Hepatocyte (in vitro differentiated cells): ENCODE measurements around the gene VRK1.

ENCODE experiments used
- EZH2 ChIP-seq: fragments of 200-600 bp; sonication (generic); IDR thresholded peaks from 2 replicates; pipeline ENCODE4 v1.6.1; 2016; ENCODE audit warnings: antibody characterized with exemption, mild to moderate bottlenecking, borderline replicate concordance
- EZH2phosphoT487 ChIP-seq: fragments of 200-600 bp; sonication (generic); IDR thresholded peaks from one replicate; pipeline ENCODE4 v1.6.1; 2018; ENCODE audit warnings: antibody characterized with exemption, mild to moderate bottlenecking, low read depth, moderate library complexity; ENCODE audit not compliant: unreplicated experiment, severe bottlenecking
- TF ChIP-seq, protein P1 (sequence below): fragments of 200-600 bp; sonication (generic); IDR thresholded peaks from 2 replicates; pipeline ENCODE4 v1.5.1; 2016; ENCODE audit warnings: antibody characterized with exemption, mild to moderate bottlenecking; ENCODE audit not compliant: poor library complexity

DNA sequence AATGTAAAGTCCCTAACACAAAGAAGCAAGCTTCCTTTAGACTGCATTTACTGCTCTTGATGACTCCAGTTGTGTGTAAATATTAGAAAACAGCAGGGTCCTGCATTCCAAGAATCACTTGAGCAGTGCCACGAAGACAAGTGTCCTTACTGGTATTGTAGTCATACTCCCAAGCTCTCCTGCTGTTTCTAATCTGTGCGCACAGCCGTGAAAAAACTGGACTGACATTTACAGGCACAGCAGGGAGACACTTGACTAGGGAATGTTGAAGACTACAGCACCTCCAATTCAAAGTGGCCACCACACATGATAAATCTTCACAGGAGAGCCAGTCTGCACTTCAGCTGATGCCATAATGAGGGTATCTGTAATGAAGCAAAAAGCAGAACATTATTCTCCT is 91.4 kb downstream of the VRK1 start:
- TF ChIP-seq, protein P1, sequence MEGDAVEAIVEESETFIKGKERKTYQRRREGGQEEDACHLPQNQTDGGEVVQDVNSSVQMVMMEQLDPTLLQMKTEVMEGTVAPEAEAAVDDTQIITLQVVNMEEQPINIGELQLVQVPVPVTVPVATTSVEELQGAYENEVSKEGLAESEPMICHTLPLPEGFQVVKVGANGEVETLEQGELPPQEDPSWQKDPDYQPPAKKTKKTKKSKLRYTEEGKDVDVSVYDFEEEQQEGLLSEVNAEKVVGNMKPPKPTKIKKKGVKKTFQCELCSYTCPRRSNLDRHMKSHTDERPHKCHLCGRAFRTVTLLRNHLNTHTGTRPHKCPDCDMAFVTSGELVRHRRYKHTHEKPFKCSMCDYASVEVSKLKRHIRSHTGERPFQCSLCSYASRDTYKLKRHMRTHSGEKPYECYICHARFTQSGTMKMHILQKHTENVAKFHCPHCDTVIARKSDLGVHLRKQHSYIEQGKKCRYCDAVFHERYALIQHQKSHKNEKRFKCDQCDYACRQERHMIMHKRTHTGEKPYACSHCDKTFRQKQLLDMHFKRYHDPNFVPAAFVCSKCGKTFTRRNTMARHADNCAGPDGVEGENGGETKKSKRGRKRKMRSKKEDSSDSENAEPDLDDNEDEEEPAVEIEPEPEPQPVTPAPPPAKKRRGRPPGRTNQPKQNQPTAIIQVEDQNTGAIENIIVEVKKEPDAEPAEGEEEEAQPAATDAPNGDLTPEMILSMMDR = no peak
- TF ChIP-seq EZH2 (no peak), EZH2phosphoT487 (no peak)
